GM12878 (cell line): ENCODE measurements around the gene SLC6A20. TPM values are rescaled to one million over a fixed set of nuclear protein-coding genes. Genes with fewer than 3 reads are reported as not detected.

Experiments
- EED ChIP-seq: sonication (generic); IDR thresholded peaks from 2 replicates; pipeline ENCODE4 v1.6.1; 2016; ENCODE audit warnings: antibody characterized with exemption, low read depth
- EGR1 ChIP-seq, 2 experiments: IDR thresholded peaks; 1 replicate in 1 of 2; 2 replicates in 1 of 2; pipeline ENCODE4 v1.6.1; 2011 to 2012; ENCODE audit warnings: low read depth in 2 of 2, low read length in 2 of 2, borderline replicate concordance in 1 of 2, mild to moderate bottlenecking in 1 of 2, moderate library complexity in 1 of 2
- SRF ChIP-seq, 2 experiments: IDR thresholded peaks; 2 replicates each; pipeline ENCODE4 v1.6.1; 2011; ENCODE audit warnings: low read depth in 2 of 2, low read length in 2 of 2, mild to moderate bottlenecking in 1 of 2, moderate library complexity in 1 of 2
- polyA plus RNA-seq, 11 experiments: library from polyadenylated mRNA; depleted of rRNA in 4 of 11; unstranded in 6 of 11; stranded (reverse) in 5 of 11; fragments of >200 nt; fragmentation: Nextera tagmentation in 4 of 11; fragmentation: Illumina TruSeq in 1 of 11; extraction: Ambion mirVana in 4 of 11; extraction: Trizol in 1 of 11; gene quantifications; 1 replicate in 1 of 11; 2 replicates in 10 of 11; pipeline versions ENCODE4 v1.2.1 to v1.2.3, GENCODE V29; 2011 to 2016; ENCODE audit warnings: inconsistent platforms in 2 of 11, missing spikeins in 2 of 11, low read depth in 1 of 11
- total RNA-seq, 4 experiments: library from RNA; depleted of rRNA in 3 of 4; stranded (reverse); fragments of >200 nt in 3 of 4; fragmentation: Illumina TruSeq in 1 of 4; extraction: Trizol in 1 of 4; gene quantifications; 2 replicates each; pipeline versions ENCODE4 v1.2.1 to v1.2.3, GENCODE V29; 2013 to 2021
- TF ChIP-seq, protein P1 (sequence below): fragments of 150-350 bp; IDR thresholded peaks from 2 replicates; pipeline ENCODE4 v1.6.1; 2016; ENCODE audit warnings: low read depth, low read length
- TF ChIP-seq, protein P2 (sequence below): fragments of 450-650 bp; IDR thresholded peaks from 2 replicates; pipeline ENCODE4 v1.6.1; 2014; ENCODE audit warnings: mild to moderate bottlenecking
- TF ChIP-seq, protein P3 (sequence below): IDR thresholded peaks from 2 replicates; pipeline ENCODE4 v1.6.1; 2012; ENCODE audit warnings: low read depth, low read length, improper control_type of control experiment

SLC6A20 gene
- total and polyA plus RNA-seq, 10 of the 15 experiments (the other 5 are each of a cell fraction or from before 2014, with no cell fraction given), result 0.31 to 4.1 (median 1.1) TPM

DNA sequence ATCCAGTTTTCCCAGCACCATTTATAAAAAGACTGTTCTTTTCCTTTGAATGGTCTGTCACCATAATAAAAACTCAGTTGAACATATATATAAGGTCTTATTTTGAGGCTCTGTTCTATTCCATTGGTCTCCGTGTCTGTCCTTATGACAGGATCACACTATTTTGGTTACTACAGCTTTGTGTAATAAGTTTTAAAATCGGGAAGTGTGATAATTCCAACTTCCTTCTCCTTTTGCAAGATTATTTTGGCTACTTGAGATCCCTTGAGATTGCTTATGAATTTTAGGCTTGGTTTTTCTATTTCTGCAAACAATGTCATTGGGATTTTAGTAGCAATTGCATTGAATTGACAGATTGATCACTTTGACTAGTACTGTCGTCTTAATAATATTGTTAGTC is 71.4 kb downstream of the SLC6A20 start (continued):
- TF ChIP-seq, protein P1, sequence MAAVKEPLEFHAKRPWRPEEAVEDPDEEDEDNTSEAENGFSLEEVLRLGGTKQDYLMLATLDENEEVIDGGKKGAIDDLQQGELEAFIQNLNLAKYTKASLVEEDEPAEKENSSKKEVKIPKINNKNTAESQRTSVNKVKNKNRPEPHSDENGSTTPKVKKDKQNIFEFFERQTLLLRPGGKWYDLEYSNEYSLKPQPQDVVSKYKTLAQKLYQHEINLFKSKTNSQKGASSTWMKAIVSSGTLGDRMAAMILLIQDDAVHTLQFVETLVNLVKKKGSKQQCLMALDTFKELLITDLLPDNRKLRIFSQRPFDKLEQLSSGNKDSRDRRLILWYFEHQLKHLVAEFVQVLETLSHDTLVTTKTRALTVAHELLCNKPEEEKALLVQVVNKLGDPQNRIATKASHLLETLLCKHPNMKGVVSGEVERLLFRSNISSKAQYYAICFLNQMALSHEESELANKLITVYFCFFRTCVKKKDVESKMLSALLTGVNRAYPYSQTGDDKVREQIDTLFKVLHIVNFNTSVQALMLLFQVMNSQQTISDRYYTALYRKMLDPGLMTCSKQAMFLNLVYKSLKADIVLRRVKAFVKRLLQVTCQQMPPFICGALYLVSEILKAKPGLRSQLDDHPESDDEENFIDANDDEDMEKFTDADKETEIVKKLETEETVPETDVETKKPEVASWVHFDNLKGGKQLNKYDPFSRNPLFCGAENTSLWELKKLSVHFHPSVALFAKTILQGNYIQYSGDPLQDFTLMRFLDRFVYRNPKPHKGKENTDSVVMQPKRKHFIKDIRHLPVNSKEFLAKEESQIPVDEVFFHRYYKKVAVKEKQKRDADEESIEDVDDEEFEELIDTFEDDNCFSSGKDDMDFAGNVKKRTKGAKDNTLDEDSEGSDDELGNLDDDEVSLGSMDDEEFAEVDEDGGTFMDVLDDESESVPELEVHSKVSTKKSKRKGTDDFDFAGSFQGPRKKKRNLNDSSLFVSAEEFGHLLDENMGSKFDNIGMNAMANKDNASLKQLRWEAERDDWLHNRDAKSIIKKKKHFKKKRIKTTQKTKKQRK, result no peak
- TF ChIP-seq, protein P2, sequence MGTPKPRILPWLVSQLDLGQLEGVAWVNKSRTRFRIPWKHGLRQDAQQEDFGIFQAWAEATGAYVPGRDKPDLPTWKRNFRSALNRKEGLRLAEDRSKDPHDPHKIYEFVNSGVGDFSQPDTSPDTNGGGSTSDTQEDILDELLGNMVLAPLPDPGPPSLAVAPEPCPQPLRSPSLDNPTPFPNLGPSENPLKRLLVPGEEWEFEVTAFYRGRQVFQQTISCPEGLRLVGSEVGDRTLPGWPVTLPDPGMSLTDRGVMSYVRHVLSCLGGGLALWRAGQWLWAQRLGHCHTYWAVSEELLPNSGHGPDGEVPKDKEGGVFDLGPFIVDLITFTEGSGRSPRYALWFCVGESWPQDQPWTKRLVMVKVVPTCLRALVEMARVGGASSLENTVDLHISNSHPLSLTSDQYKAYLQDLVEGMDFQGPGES, result no peak
- TF ChIP-seq EED (no peak), SRF (IDR thresholded peaks at IDR 0.05; ENCODE audit: low read depth in 2 of 2, low read length in 2 of 2) (no peak), EGR1 (IDR thresholded peaks at IDR 0.05; ENCODE audit: borderline replicate concordance in 1 of 2, low read depth in 2 of 2, low read length in 2 of 2) (no peak)
- TF ChIP-seq, protein P3, sequence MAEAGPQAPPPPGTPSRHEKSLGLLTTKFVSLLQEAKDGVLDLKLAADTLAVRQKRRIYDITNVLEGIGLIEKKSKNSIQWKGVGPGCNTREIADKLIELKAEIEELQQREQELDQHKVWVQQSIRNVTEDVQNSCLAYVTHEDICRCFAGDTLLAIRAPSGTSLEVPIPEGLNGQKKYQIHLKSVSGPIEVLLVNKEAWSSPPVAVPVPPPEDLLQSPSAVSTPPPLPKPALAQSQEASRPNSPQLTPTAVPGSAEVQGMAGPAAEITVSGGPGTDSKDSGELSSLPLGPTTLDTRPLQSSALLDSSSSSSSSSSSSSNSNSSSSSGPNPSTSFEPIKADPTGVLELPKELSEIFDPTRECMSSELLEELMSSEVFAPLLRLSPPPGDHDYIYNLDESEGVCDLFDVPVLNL, result no peak
